GM10248 (cell line): ENCODE results near the gene BPIFB4.
"Not testable (repeated sequence)": the region's sequence is repeated elsewhere in the genome, so short reads cannot be mapped to it uniquely, and the experiment has no call there.

Experiments
- CTCF ChIA-PET: fragments of 300-600 bp; sonication (Branson Sonifier 250); formaldehyde crosslinking; extraction: SDS; loops from one replicate; lab custom pipeline; 2021; ENCODE audit warnings: antibody characterized with exemption; lab: Yijun Ruan, JAX
- POLR2A ChIA-PET: fragments of 350-650 bp; sonication (Branson Sonifier 250); formaldehyde crosslinking; extraction: SDS; loops from one replicate; lab custom pipeline; 2020; ENCODE audit warnings: antibody characterized with exemption; lab: Yijun Ruan, JAX
- DNase-seq: peaks from one replicate; pipeline ENCODE4 v3.0.0; 2012; ENCODE audit errors: extremely low spot score
- CTCF ChIP-seq: IDR thresholded peaks from 2 replicates; pipeline ENCODE4 v1.5.1; 2012; ENCODE audit warnings: mild to moderate bottlenecking, low read depth; ENCODE audit errors: extremely low read depth, missing control alignments, control extremely low read depth

Gene BPIFB4

GRCh38 chr20:33108661-33109060, 29.2 kb downstream of the BPIFB4 start:
- no peak for DNase-seq
- ChIA-PET CTCF (no interaction called here), POLR2A (no interaction called here)
- TF ChIP-seq CTCF, result no peak

- no peak for DNase-seq
- TF ChIP-seq CTCF, result no peak
- ChIA-PET POLR2A (no interaction called here), CTCF (no interaction called here)
Measured at GRCh38 chr20:33110147-33110825, 30.8 kb downstream of the BPIFB4 start.

GRCh38 chr20:33111306-33111705, 31.9 kb downstream of the BPIFB4 start:
- DNase-seq, result no peak
- ChIA-PET POLR2A (no interaction called here), CTCF (no interaction called here)
- no peak for TF ChIP-seq CTCF

GRCh38 chr20:33112547-33113386, 33.3 kb downstream of the BPIFB4 start:
- TF ChIP-seq CTCF, result no peak
- no peak for DNase-seq
- CTCF ChIA-PET, result interaction anchor here (1.3 to 1.4 kb wide), 2 partner anchors 10 to 323 kb away, joined by 3 read pairs; no protein-coding TSS in a partner anchor
- POLR2A ChIA-PET, result interaction anchor here (0.8 kb wide), 1 partner anchor 72 kb away, joined by 3 read pairs; no protein-coding TSS in a partner anchor

- POLR2A ChIA-PET, result interaction anchor here (0.8 kb wide), 1 partner anchor 73 kb away, joined by 3 read pairs; no protein-coding TSS in a partner anchor
- no peak for TF ChIP-seq CTCF
Measured at GRCh38 chr20:33113387-33113908, 34.0 kb downstream of the BPIFB4 start.

GRCh38 chr20:33115501-33115900, 36.1 kb downstream of the BPIFB4 start:
- POLR2A ChIA-PET, DNase-seq, CTCF ChIA-PET: not testable (repeated sequence)

More at GRCh38 chr20:33113387-33113908, 34.0 kb downstream of the BPIFB4 start:
- CTCF ChIA-PET, result interaction anchor here (1.4 kb wide), 1 partner anchor 9 kb away, joined by 3 read pairs; no protein-coding TSS in a partner anchor
- DNase-seq, result no peak
